Endothelial cell of umbilical vein (primary cell): Measurements from ENCODE around the gene S100A10.

ENCODE experiments used
- CTCF ChIP-seq, 2 donors: IDR thresholded peaks; 1 replicate in 1 of 2; 2 replicates in 1 of 2; pipeline ENCODE4 v1.5.1; 2011; ENCODE audit warnings: low read length in 2 of 2, mild to moderate bottlenecking in 2 of 2, moderate library complexity in 2 of 2, control low read depth in 1 of 2, inconsistent platforms in 1 of 2, low read depth in 1 of 2; ENCODE audit not compliant: insufficient read depth in 1 of 2; ENCODE audit errors: extremely low read depth in 1 of 2
- EZH2 ChIP-seq: IDR thresholded peaks from 2 replicates; pipeline ENCODE4 v1.6.1; 2012; ENCODE audit warnings: borderline replicate concordance, low read depth, mild to moderate bottlenecking, moderate library complexity, low read length, inconsistent platforms; ENCODE audit not compliant: severe bottlenecking
- FOS ChIP-seq: IDR thresholded peaks from 2 replicates; pipeline ENCODE4 v1.6.1; 2011; ENCODE audit warnings: mild to moderate bottlenecking, low read length, moderate library complexity, borderline replicate concordance; ENCODE audit not compliant: insufficient read depth
- JUN ChIP-seq: IDR thresholded peaks from 2 replicates; pipeline ENCODE4 v1.6.1; 2011; ENCODE audit warnings: borderline replicate concordance, low read depth; ENCODE audit not compliant: insufficient read length, insufficient read depth
- MAX ChIP-seq: IDR thresholded peaks from 2 replicates; pipeline ENCODE4 v1.6.1; 2011; ENCODE audit not compliant: insufficient read depth, insufficient read length
- MYC ChIP-seq: IDR thresholded peaks from one replicate; pipeline ENCODE4 v1.6.1; 2011; ENCODE audit warnings: mild to moderate bottlenecking, low read depth, low read length
- POLR2A ChIP-seq: IDR thresholded peaks from 2 replicates; pipeline ENCODE4 v1.6.1; 2012; ENCODE audit warnings: low read depth, mild to moderate bottlenecking, control low read depth, low read length
- POLR2AphosphoS5 ChIP-seq: IDR thresholded peaks from 2 replicates; pipeline ENCODE4 v1.6.1; 2012; ENCODE audit warnings: low read depth, mild to moderate bottlenecking, control low read depth, low read length, moderate library complexity; ENCODE audit not compliant: insufficient read depth

GRCh38 chr1:151939779-151940178 is 53.9 kb downstream of the S100A10 start:
- no peak for TF ChIP-seq CTCF (IDR thresholded peaks at IDR 0.05; ENCODE audit: extremely low read depth in 1 of 2, insufficient read depth in 1 of 2, low read depth in 1 of 2, low read length in 2 of 2)
- TF ChIP-seq POLR2AphosphoS5, result no peak
- TF ChIP-seq POLR2A, result no peak
- TF ChIP-seq EZH2, result no peak
- TF ChIP-seq JUN, result no peak
- TF ChIP-seq FOS, result no peak
- TF ChIP-seq MAX, result no peak
- no peak for TF ChIP-seq MYC
